GM21447 (cell line): ENCODE measurements around the gene LHX8.
"Not testable (repeated sequence)": the region's sequence is repeated elsewhere in the genome, so short reads cannot be mapped to it uniquely, and the experiment has no call there.

Experiments
- ATAC-seq: cut with Tn5 transposase; IDR thresholded peaks from one replicate; pipeline ENCODE4 v1.9.1; 2021; ENCODE audit not compliant: unreplicated experiment

Gene LHX8

DNA sequence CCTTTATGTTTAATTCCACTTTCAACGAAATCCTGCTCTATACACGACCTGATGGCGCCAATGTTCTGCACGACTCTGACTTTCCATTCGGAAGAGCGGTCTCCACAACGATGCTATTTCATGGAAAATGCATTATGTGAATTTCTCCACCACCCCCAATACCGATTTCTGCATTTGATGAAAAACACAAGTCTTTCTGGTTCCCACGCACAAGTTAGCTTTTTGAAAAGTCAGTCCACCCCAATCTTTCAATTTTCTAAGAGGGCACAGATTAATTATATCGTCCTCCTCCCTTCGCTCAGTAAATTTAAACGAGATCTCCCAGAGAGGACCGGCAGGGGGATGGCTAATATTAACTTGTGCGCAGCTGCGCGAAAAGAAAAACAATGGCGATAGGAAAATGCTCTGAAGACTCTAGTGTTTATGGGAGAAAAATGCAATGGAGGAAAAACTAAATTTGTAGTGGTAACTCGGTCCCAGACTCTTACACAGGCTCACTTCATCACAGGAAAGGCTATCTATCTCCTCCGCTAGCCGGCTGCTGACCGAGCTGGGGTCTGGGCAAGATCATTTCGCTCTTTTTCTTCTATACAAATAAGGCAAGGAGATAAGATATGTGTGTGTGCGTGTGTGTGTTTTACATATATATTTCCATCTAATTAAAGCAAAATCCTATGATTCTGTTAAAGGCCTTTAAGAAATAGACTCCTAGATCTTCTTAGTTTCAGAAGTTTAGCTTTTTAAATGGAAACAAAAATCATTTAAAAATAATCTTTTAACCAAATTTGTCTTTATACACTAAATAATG lies 1.2 kb upstream of the LHX8 start:
- ATAC-seq = no peak

DNA sequence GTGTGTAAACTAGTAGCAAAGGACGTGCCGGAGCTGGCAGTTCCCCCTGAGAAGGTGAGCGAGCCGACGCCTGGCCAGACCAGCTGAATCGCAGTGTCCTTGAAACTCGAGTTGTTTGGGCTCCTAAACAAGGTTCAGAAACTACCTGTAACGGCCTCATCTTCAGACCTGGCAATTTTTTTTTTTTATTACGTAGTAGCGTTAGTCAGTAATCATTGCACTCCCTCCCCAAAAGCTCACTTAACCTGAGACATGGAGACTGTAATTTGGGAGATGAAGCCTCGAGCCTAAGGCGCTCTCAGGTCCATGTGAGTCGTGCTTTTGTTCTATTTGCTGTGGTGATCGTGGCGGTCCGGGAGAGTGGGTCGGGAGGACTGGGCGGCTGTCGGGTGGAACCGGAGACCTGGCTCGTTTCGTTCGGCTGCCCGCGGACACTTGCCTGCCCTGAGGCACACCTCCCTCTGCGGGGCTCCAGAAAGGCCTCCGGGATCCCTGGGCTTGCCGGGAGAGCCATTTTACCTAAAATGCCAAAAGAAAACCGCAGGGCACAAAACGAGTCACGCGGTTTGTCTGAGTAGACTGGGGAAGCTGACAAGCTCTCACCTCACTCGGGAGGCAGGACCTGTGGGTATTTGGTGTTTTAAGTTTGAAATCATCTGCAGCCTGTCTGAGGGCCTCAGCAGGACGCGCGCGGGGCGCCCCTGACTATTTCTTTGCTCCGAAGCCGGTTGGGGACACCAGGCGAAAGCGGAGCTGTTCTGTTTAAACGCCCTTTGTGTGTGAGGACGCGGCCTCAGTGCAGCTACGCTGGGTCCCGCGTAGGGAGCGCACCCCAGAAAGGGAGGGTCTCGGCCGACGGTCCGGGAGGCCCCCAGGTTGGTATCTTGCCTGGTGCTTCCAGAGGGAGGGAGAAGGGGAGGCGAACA lies 722 bp downstream of the LHX8 start:
- ATAC-seq = no peak

DNA sequence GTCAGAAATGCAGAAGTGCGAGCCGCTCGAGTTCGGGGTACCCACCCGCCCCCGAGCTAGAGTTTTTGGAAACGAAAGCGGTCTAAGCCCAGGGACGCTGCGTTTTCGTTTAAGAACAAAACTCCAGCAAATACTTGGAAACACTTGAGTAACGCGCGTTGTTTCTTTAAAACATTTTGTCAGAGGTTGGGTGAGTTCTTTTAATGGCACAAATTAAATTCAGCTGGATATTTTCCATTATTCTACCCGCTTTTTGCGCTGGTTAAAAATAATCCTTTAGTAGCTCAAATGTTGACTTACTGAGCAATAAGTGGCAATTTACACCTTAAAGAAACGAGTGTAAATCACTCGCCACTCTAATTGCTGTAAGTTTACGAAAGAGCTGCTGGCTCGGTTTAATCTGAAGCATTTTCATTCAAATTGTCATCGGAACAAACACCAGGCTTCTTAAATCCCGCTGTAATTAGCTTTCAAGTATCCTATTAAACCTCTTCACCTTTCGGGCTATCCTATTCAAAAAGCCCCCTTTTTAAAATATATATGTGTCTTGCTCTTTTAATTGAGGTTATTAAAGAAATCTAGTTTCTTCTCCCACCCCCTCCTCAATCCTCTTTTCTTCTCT lies 1.5 kb downstream of the LHX8 start:
- ATAC-seq = no peak

DNA sequence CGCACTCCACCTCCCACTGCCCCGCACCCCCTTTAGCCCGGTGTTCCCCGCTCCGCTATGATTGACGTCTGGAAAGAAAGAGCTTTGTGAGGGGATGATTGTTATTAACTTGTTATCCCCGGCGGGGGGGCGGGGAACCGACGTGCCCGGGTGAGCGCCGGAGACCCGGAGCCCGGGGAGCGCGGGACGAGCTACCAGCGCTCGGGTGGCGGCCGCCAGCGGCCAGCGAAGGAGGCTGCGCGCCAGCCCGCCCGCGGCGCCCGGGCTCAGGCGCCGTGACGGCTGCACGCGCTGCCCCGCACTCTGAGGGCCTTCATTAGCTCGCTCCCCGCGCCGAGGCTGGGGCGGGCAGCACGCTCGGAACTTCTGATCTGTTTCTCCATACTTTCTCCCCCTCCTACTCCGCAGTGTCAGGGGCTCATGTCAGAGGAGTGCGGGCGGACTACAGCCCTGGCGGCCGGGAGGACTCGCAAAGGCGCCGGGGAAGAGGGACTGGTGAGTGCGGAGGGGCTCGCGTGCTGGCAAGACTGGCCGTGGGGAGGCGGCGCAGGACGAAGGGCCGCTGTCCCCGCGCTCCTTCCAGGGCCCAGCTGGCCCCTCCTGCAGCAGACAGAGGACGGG lies 2.1 kb downstream of the LHX8 start:
- ATAC-seq = no peak

DNA sequence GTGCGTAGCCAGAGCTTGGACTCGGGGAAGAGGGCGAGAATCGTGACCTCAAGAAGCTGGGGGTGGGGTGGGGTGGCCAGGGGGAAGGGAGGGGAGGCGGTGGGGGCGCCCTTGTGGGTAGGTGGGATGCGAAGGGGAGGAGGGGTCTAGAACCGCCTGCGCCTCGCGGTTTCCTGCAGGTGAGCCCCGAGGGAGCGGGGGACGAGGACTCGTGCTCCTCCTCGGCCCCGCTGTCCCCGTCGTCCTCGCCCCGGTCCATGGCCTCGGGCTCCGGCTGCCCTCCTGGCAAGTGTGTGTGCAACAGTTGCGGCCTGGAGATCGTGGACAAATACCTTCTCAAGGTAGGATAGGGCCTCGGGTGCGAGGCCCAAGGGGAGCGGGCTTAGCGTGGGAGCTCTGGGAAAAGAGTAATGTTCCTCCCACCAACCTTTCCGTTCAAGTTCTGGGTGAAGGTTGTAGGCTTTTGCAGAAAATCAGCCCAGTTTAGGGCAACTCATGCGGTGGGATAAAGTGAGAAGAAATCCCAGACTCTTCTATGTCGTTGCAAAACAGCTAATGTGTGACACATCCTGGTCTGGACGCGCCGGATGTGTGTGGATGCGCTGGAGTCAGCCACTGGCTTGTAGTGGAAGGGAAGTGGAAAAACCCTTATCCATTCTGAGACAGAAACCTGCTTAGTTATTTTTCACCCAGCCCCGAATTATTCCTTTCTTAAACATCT lies 2.9 kb downstream of the LHX8 start:
- ATAC-seq = no peak

DNA sequence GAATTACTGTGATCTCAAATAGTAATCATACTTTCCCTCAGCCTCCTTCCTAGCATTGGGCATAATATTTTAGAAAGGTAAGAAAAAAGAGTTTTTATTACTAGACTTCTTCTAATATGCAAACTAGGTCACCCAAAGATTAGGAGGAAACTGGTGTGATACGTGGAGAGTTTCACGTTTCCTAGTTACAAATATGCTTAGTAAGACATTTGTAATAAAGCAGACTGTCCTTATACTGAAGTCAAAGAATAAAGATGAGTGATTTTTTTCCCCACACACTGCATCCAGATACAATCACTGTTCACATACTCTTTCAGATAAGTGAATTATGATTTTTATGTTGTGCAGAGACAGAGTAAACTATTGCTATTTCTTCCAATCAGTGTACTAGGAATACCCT lies 17.9 kb downstream of the LHX8 start:
- no peak for ATAC-seq

DNA sequence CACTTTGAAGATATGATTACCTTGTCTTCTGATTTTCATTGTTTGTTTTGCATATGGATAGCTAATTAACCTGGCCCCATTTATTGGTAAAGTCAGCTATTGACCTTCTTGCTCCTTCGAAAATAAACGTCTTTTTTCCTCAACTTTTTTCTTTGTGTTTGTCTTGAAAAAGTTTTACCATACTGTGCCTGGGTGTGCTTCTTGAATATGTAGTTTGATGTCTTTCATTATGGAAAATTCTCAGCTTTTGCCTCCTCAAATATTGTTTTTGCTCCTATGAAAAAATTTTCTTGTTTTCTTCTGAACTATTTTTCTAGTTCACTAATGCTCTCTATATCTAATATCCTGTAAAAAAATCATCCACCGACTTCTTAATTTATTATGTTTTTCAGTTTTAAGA lies 25.0 kb downstream of the LHX8 start:
- ATAC-seq = no peak

DNA sequence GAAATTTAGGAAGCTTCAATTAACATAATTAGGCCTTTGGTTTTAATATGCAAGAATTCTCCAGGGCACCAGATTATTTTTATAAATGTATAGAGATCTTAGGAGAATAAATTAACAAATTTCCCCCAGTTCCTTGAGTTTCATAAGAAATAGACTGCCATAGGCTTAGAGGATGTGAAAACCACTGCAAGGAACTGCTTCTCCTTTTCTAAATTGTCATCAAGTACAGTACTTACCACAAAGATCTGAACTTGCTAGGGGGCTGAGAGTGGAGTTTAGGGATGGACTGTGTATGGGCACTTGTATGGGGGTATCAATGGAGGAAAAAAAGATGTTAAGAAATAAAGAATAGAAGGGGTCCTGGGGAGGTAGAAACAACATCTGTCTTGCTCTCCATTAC lies 31.1 kb downstream of the LHX8 start:
- ATAC-seq = no peak

DNA sequence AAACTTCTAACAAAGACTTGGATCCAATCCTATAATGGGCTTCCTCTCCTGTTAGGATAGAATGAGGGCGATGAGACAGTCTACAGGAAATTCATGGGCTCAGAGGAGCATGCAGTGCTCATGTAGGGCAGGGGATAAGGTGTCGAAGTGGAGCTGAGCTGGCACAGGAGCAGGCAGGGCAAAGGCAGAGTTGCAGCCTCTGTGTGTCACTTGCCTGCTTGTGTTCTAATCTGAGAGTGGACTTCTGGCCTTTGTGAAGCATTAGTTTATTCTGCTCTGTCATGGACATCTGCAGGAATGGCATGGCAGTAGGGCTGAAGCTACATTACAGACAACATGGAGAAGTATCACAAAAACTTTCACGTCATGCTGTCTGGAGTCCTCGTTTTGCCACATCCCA lies 32.6 kb downstream of the LHX8 start:
- no peak for ATAC-seq

DNA sequence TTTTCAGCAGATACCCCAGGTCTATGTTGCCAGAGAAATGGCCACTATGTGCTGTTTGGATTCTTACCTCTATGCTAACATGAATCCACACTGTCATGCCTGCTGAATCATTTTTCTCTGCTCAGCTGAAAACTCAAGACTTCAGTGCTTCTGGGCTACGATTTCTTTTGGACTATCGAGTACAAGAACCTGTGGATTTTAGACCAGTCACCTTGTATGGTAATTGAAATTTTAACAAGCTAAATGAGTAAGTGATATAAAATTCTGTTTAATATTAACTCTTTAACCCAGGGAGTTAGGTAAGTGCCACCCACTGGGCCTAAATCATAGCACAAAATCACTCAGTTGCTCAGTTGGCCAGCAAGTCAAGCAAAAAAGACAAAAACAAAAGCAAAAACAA lies 35.8 kb downstream of the LHX8 start:
- no peak for ATAC-seq

DNA sequence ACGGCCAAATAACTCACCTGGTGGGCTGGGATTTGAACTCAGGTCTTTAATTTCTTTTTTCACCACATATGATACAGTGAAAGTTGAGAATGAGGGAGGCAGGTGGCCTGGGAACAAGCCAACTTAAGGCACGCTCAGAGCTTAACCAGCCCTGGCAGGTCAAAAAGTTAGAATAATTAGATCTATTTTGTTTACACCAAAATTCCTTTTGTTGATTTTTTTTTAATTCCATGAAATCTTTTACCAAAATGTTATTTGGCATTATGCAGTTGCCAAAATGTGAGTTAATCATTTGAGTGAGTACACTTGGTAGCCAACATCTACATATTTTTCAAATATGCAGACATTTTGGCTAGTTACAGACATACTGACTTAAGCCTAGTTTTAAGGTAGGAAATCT lies 36.8 kb downstream of the LHX8 start:
- ATAC-seq = no peak

DNA sequence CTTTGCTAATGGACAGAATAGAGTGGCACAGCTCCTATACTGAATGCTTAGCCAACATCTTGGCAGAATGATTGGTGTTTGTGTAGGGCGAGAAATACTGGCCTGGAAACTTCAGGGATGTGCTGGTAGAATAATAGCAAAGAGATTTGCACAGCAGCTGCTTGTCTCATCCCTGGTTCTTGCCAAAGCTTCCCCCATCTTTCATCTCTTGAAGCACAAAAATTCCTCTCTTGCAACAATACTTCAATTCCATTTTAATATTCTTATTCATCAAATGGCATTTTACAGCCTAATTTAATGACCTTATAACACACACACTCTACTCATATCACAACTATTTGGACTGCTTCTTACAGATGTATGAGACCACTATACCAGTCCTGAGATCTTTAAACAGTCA lies 37.7 kb downstream of the LHX8 start:
- no peak for ATAC-seq

DNA sequence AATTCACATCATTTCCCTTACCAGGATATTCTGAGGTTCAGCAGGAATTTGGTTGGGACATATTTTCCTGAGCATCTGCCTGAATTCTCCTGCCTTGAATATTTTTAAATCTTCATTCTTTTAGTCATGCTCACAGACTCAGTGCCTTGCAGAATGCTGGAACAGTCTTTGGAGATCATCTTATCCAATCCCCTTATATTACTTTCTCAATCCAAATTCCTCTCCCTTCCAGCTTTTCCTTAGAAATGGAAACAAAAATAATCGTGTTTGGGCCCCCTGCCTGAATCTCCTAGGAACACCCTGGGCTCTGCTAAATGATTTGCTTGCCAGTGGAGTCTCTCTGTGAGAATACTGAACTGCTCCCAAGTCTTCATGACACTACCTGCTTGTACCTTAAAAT lies 38.4 kb downstream of the LHX8 start:
- no peak for ATAC-seq

DNA sequence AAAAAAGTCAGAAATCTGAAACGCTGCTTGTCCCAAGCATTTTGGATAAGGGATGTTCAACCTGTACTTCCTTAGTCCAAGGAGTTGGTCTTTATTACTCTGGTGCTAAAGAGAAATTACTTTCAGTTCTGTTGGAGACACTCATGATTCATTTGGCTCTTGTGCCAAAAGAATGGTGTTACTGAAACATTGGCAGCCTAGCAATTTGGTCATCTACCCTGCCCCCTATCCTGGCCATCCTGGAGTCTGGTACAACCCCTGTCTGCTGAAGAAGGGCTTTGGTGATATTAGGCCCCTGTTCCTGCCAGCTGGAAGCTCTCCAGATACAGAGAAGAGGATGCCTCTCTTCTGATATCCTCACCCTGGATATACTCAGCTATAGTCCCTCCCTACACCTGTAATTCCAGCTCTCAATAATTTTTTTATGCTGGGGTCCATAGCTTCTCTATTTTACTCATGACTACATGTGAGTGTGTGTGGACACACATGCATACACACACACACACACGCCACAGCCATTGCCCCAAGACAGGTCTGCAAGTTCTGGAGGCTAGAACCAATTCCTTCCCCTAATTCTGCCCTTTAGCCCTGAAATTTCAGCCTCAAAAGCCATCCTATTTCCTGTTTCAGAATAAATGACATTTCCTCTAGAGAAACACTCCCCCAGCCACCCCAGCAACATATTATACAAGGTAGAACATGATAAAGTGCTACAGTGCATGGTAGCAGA lies 40.0 kb downstream of the LHX8 start:
- ATAC-seq = no peak

DNA sequence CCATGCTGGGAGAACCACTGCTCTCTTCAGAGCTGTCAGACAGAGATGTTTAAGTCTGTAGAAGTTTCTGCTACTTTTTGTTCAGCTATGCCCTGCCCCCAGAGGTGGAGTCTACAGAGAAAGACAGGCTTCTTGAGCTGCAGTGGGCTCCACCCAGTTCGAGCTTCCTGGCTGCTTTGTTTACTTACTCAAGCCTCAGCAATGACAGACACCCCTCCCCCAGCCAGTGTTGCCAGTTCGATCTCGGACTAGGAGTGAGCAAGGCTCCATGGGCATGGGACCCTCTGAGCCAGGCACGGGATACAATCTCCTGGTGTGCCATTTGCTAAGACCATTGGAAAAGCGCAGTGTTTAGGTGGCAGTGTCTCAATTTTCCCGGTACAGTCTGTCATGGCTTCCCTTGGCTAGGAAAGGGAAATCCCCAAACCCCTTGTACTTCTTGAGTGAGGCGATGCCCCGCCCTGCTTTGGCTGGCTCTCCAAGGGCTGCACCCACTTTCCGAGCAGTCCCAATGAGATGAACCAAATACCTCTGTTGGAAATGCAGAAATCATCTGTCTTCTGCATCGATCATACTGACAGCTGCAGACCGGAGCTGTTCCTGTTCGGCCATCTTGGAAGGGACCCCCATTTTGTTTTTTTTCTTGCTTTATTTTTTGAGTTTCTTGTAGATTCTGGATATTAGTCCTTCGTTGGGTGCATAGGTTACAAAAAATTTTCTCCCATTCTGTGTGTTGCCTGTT lies 47.2 kb downstream of the LHX8 start:
- not testable (repeated sequence) for ATAC-seq

DNA sequence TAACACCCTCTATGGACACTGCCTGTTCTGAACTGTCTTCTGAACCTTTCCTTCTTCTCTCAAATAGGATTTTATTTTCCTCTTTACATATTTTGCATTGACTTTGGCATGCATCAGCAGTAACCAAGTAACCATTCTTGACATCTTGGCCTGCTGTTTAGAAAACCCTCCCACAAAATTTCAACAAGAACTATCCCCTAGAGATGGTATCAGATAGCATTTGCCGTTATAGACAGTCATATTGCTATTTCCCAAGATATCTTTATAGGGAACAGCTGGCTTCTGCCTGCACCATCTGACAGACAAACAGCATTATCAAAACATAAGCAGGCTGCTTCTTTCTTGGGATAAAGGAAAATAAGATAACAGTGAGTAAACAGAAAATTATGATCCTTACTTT lies 54.7 kb downstream of the LHX8 start:
- no peak for ATAC-seq

DNA sequence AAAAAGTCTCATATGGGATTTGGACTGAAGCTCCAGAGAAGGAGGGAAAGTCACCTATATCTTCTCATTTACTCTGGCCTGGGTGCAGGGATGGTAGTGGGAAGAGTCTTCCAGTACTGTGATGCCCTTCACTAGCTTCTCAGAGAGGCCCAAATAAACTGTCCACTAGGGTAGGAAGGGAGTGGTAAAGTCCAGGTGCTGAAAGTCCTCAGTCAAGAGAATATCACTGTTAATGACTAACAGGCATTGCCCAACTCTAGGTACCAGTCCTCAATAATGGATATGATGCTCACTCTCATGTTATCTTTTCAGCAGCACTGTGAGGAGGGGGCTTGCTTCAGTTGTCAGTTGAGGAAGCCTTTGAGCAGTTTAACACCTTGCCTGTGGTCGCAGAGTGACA lies 64.0 kb downstream of the LHX8 start:
- ATAC-seq = no peak

DNA sequence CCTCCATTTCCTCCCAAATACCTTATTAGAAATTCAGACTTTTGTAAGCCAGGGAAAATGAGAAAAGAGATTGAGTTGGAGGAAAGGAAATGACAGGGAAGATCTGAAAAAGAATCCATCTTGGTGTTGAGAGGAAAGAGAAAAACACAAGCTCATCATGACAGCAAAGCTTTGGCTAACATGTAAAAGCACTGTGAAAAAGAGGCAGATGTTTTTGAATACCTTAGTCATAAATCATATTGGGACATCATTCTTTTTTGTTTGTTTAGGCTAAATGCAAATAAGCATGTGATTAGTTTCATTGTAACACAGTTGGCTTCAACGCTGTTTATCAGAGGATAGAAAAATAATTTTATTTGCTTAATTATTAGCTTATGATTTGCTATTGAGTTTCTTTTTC lies 64.6 kb downstream of the LHX8 start:
- ATAC-seq = no peak

DNA sequence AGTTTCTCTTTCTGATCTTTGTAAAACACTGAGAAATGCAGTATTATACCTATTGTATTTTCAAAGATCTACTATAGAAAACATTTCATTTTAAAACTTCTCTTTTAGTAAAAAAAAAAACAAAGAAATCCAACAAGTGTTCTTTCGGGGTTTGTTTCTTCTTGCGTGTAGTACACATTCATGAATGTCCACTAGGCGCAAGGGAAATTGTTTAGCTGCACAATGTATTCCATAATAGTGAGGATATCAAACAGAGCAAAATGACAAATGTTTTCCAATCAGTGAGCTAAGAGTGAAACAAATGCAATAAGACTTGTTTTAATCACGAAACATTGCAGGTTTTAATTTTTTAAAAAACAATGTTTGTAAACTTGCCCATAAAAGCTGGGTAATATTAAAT lies 68.6 kb downstream of the LHX8 start:
- no peak for ATAC-seq
